Measurements from ENCODE around the gene SMIM10.
"Not testable (repeated sequence)": the region's sequence is repeated elsewhere in the genome, so short reads cannot be mapped to it uniquely, and the experiment has no call there.

Gene SMIM10

GRCh38 chrX:134990801-134991481 lies at the start of gene SMIM10:
Gene SMIM10 (plus strand): TSS chrX:134990991. CDS start chrX:134991096, 105 bp downstream.
- DNase-seq (ENCODE audit: low read depth), result no peak

- not testable (repeated sequence) for DNase-seq (ENCODE audit: low read depth)
These were observed 44.4 kb upstream of the SMIM10 start for GRCh38 chrX:134946364-134946763.

GRCh38 chrX:134948333-134949241 lies 42.2 kb upstream of the SMIM10 start:
- no peak for DNase-seq (ENCODE audit: low read depth)

- DNase-seq (ENCODE audit: low read depth), result no peak
These were observed 41.5 kb upstream of the SMIM10 start for GRCh38 chrX:134949271-134949670.

GRCh38 chrX:134957836-134958235 lies 33.0 kb upstream of the SMIM10 start:
- DNase-seq (ENCODE audit: low read depth), result no peak

- DNase-seq (ENCODE audit: low read depth), result not testable (repeated sequence)
These were observed 30.4 kb upstream of the SMIM10 start for GRCh38 chrX:134960366-134960765.

GRCh38 chrX:134963041-134963440 lies 27.8 kb upstream of the SMIM10 start:
- DNase-seq (ENCODE audit: low read depth), result no peak

- no peak for DNase-seq (ENCODE audit: low read depth)
These were observed 21.1 kb upstream of the SMIM10 start for GRCh38 chrX:134969726-134970125.

- DNase-seq (ENCODE audit: low read depth), result no peak
These were observed 18.9 kb upstream of the SMIM10 start for GRCh38 chrX:134971926-134972325.

- DNase-seq (ENCODE audit: low read depth), result no peak
These were observed 15.3 kb upstream of the SMIM10 start for GRCh38 chrX:134975516-134975915.

GRCh38 chrX:134981910-134982309 lies 8.9 kb upstream of the SMIM10 start:
- DNase-seq (ENCODE audit: low read depth), result no peak

- DNase-seq (ENCODE audit: low read depth), result no peak
These were observed 8.0 kb upstream of the SMIM10 start for GRCh38 chrX:134982748-134983147.

- no peak for DNase-seq (ENCODE audit: low read depth)
These were observed 5.3 kb upstream of the SMIM10 start for GRCh38 chrX:134985479-134985878.

GRCh38 chrX:134990475-134990800 lies 353 bp upstream of the SMIM10 start:
- no peak for DNase-seq (ENCODE audit: low read depth)

- DNase-seq (ENCODE audit: low read depth), result no peak
These were observed 6.9 kb downstream of the SMIM10 start for GRCh38 chrX:134997646-134998045.

GRCh38 chrX:134998246-134998645 lies 7.5 kb downstream of the SMIM10 start:
- DNase-seq (ENCODE audit: low read depth), result no peak

- no peak for DNase-seq (ENCODE audit: low read depth)
These were observed 8.7 kb downstream of the SMIM10 start for GRCh38 chrX:134999469-134999868.

GRCh38 chrX:135000516-135000915 lies 9.7 kb downstream of the SMIM10 start:
- no peak for DNase-seq (ENCODE audit: low read depth)

GRCh38 chrX:135003876-135004623 lies 13.3 kb downstream of the SMIM10 start:
- DNase-seq (ENCODE audit: low read depth), result peak; percentile 81

- DNase-seq (ENCODE audit: low read depth), result no peak
These were observed 15.4 kb downstream of the SMIM10 start for GRCh38 chrX:135006187-135006586.

GRCh38 chrX:135009057-135009610 lies 18.3 kb downstream of the SMIM10 start:
- DNase-seq (ENCODE audit: low read depth), result no peak

- DNase-seq (ENCODE audit: low read depth), result no peak
These were observed 19.0 kb downstream of the SMIM10 start for GRCh38 chrX:135009838-135010237.

All from activated T-helper 9 cell treated with anti-CD3 and anti-CD28 coated beads, Interleukin-2, amount 50 U/mL, for 16 hours (primary cell).